Hepatic stellate cell (primary cell): ENCODE data around the gene MYO1D.
A peak's percentile ranks its signal among the peaks of the same experiment; 100 is the strongest.
"Not testable (repeated sequence)": the region's sequence is repeated elsewhere in the genome, so short reads cannot be mapped to it uniquely, and the experiment has no call there.

Source experiments
- DNase-seq: peaks from one replicate; pipeline ENCODE4 v3.0.0; 2011; ENCODE audit warnings: low spot score

MYO1D gene

DNA sequence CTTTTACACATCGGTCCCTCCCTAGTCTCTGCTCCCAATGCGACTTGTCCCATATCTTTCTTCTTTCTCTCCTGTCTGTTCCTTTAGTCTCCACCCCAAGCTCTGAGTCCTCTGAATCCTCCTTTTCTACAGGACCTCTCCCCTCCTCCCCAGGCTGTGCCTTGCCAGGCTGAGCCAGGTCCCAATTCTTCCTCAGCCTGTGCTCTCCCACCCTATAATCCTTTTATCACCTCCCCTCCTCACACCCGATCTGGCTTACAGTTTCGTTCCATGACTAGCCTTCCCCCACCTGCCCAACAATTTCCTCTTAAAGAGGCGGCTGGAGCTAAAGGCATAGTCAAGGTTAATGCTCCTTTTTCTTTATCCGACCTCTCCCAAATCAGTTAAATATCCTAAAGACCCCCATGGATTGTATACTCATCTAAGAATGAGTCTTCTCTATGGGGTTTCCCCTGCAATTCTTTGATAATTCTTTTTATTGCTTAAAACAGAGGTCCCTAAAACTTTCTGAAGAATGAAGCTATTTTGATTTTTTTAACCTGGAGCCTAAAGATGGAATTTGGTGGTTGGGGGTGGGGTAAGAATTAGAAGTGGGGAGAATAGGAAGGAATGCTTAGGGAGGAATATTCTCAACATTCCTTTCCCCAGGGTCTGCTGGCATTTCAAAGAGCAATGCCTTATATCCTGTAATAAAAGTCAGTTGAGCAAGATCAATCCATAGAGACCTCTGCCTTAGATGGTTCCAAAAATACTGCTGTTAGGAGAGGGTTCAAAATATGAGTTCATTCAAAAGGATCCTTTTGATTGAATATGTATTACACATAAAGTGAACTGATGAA, 102.8 kb downstream of the MYO1D start:
- DNase-seq: no peak

DNA sequence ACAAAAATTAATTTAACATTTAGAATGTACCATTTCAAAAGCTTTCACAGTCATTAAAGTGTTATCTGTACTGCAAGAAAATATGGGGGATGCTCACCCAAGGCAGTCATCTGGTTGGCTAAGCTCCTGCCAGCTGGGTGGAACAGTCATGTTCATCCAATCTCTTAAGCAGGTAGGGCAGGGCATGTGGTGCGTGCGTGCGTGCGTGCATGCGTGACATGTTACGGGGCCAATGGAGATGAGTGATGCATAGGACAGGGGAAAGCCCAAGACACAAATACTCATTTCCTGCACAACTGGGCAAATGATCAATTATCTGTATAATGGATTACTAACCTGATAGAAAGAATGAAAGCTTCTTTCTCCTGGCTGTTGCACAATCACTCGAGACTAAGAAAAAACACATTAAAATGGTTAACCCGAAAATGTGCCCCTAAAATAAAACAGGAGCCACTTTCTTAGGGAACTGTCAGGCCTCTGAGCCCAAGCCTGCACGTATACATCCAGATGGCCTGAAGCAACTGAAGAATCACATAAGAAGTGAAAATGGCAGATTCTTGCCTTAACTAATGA, 104.4 kb downstream of the MYO1D start:
- no peak for DNase-seq

DNA sequence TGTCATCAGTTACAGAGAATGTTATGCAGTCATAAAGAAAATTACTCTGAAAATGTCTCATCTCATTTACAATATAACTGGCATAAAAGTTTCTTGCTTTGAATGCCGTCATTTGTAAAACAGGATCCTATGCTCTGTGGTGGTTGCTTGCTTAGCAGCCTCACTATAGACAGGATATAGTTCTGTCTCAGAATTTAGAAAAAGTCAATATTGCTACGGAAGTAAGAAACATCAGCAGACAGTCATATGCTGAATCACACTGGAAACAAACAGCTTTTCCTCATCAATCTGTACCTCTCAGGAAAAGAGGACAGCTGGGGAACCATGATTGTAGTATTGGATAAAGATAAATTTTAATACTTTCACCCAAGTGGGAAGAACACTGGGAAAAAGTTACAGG, 105.5 kb downstream of the MYO1D start:
- peak; percentile 21 for DNase-seq

DNA sequence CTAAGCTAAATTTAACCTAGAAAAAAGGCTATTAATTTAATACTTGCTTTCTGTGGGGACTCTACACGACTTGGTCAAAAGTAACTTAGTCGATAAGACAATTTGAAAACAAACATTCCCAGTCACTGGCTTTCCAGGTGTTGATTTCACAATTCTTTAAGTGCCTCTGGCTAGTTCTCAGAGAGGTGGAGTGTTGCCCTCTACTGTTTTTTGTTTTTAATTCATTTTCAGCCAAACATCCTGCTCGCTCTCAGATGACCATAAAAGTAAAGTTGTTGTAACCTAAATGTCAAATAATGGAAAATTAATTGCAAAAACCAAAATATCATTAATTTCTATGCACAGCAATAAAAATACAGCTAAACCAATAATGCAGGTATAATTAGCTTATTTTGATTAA, 107.1 kb downstream of the MYO1D start:
- no peak for DNase-seq

DNA sequence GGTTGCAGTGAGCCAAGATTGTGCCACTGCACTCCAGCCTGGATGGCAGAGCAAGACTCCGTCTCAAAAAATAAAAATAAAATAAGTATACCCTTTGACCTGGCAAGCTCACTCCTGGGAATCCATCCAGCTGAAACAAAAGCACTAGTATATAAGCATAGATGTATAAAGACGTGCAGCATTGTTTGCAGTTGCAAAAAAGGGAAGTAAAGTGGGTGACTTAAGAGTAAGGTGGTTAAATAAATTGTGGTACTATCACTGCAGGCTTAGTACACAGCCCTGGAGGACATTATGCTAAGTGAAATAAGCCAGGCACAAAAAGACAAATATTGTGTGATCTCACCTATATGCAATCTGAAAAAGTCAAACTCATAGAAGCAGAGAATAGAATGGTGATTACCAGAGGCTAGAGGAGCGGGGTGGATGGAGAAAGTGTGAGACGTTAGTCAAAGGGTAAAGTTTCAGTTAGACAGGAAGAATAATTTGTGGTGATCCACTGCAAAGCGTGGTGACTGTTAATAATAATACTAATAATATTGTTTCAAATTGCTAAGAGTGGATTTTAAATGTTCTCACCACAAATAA, 113.0 kb downstream of the MYO1D start:
- DNase-seq: no peak

DNA sequence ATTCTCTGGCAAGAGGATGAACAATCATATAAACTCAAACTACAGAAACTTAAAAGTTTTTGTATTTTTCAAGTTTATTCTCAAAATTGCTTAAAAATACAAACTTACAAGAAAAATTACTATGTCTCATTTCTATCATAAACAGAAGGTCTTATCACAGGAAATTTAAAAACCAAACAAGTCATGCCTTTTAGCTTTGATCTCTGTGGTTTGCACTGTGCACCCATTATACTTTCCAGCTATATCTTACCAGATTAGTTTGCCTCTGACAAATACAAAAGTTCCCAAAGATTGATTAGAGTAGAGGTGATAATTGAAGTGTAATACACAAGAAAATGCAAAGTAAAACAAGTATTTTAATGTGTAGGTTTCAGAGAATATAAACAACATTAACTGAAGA, 117.4 kb downstream of the MYO1D start:
- no peak for DNase-seq

DNA sequence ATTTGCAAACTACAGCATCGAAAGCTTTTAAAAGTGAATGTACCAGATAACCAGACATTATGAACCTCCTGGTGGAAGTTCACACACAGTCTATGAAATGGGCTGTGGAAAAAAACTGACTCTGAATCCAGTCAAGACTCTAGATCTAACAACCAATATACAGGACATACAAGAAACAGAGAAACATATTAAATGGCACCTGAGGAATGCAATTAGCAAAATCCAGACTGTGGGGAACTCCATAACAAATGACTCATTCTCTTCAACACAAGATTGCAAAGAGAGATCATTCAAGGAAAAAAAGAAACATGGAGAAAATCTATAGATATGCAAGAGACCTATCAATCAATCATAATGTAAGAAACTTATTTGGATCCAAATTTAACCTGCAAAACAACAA, 119.0 kb downstream of the MYO1D start:
- DNase-seq: no peak

DNA sequence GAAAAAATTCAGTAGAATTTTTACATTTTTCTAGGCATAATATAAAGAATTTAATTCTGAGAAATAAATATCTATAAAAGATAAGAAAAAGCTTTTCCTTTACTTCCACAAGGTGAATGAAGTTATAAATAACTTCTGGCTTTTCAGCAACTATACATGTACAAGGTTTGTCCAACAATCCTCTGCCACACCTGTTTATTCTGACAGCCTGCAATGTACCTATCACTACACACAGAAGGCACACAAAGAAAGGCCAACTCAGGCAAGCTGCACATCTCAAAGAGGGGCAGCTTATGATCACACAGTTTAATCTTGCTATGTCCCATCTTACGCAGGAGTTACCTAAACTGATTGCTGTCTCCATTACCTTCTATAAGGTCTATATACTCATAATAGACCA, 120.2 kb downstream of the MYO1D start:
- no peak for DNase-seq

DNA sequence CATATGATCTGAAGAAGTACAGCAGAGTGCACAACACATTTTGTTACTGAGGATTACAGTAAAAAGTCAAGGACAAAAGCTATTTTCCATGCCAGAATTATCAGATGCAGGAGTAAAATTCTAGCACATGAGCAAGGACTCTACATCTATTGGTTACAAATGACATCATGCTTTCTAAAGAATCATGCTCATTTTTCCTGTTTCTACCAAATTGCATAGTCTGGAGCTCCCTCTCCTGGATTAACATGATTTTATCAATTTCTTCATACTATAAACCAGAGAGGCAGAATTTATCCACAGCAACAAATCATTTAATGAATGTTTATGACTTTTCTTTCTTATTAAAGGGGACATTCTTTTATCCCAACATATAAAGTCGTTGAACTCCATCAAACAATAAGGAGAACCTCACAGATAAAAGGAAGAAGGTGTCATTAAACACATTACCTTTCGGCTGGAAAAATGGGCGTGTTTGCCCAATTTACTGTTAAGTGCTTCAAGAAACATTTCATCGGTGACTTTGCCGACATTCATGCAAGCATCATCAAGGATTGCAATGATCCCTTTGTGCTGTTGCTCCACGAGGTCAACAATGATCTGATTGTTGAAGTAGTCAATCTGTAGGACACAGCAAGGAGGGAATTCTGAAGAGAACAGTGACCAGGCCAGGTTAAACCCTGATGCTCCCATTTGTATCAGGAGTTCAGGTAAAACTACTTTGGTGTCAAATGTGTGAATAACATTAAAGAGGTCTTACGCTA, 121.7 kb downstream of the MYO1D start:
- peak; percentile 40 for DNase-seq

DNA sequence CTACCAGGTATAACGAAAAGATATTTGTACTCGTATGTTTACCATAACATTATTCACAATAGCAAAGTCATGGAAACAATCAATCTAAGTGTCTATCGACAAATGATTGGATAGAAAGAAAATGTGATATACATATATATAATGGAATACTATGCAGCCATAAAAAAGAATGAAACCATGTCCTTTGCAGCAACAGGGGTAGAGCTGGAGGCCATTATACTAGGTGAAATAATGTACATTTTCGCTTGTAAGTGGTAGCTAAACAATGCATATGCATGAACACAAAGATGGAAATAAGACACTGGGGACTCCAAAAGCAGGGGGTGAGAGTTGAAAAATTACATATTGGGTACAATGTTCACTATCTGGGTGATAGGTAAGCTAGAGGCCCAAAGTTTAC, 124.0 kb downstream of the MYO1D start:
- DNase-seq: no peak

DNA sequence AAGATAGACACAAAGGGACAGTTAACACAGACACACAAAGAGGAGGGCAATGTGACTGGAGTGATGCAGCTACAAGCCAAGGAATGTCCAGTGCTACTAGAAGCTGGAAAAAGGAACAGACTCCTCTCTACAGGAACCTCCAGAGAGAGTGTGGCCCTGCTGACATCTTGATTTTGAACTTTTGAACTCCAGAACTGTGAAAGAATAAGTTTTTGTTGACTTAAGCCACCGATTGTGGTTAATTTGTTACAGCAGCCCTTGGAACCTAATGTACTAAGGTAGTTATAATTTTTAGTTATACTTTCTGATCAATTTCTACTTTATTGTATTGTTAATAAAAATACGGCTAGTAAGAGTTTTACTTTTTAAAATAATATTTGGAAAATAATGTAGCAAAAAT, 129.1 kb downstream of the MYO1D start:
- DNase-seq: no peak

DNA sequence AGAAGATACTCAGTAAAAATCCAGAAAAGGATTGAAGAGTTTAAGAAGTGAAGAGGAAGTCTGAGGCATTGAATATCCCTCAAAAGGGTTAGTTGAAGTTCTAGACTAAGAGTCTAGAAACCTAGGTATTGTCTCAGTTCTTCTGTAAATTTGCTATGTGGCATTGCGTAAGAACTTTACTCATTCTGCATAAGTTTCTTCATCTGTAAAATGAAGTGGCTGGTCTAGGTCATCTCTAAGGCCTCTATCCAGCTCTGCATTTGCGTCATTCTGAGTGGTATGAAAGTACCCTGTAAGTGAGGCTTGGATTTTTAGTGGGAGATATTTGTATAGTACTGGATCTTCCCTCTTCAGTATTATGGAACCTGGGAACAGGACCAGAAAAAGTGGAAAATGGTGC, 130.2 kb downstream of the MYO1D start:
- DNase-seq: no peak

DNA sequence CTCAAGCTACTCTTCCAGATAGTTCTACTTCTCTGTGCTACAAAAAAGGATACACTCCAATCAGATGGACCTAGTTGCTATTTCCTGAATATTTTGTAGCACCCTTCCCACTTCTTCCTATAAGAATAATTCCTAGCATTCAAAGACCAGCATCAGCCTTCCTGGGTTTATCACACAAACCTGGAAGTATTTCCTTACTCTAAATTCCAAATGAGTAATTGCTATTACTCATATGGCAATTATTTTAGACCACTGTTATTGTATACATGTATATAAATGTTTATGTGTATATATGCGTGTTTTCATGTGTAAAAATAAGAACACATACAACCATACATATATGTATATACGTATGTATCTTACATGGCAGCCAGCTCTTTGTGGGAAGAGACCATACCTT, 130.6 kb downstream of the MYO1D start:
- DNase-seq: no peak

DNA sequence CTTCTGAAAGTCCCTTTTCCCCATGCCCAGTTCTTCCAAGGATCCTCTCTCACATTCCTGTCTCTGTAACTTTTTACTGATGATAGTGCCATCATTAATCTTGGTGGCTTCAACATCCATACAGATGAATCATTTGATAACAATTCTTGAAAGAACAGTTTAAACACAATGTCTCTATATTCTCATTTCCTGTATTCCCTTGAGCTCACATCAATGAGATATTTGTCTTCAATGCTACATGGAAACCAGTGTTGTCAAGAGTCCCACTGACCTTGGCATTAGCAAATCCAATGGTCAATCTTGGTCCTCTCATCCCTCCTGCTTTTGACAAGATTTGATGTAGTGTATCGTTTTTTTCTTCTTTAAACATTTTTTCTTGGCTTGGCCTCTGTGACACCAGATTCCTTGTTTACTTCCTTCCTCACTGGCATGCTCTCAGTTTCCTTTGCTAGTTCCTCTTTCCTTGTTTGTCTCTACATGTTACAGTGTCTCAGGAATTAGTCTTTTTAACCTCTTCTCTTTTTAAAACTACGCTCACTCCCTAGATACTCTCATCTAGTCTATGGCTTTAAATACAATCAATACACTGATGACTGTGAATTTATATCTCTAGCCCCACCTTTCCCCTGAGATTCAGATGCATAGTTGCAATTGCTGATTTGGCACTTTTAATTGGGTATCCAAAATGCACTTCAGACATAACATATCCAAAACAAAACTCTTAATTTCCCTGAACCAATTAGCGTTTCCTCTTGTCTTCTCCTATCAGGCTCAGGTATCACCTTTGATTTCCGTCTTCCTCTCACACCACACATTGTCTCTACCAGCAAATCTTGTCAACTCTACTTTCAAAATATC, 134.0 kb downstream of the MYO1D start:
- peak; percentile 6 for DNase-seq

DNA sequence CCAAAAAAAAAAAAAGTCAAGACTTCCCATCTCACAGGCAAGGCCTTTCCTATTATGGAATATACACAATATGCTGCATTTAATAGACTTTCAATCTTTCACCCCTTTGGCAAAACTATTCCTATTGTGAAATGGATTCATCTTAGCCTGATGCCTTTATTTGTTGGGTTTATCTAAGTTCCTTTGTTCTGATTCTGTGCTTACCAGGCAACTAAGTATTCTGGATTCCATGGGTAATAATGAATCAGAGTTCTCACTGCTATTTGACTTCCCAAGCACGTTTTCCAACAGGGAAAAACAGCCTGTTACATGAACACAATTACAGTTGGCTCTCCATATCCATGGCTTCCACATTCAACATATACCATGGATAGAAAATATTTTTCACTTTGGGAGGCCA, 135.5 kb downstream of the MYO1D start:
- no peak for DNase-seq

DNA sequence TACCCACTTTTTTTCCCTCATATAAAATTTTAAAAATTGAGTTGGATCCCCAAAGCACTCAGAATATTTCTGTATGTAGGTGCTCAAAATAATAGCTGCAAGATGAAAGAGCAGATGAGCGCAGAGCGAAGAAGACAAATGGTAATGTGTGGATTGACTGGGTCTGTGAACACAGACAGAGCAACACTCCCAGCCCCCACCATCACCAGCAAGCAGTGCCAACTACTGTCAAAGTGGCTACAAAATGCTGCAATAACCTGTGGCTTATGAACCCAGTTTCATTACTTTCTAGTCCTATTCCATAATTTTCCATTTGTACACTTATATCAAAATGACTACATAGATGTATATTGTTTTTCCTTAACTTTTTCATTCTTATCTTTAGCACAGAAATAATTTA, 137.2 kb downstream of the MYO1D start:
- DNase-seq: no peak

DNA sequence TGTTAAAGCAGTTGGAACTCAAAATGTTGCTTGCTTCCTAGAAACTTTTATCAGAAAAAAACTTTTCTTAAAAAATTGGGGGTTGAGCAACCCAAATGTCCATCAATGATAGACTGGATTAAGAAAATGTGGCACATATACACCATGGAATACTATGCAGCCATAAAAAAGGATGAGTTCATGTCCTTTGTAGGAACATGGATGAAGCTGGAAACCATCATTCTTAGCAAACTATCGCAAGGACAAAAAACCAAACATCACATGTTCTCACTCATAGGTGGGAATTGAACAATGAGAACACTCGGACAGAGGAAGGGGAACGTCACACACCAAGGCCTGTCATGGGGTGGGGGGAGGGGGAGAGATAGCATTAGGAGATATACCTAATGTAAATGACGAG, 137.8 kb downstream of the MYO1D start:
- not testable (repeated sequence) for DNase-seq

DNA sequence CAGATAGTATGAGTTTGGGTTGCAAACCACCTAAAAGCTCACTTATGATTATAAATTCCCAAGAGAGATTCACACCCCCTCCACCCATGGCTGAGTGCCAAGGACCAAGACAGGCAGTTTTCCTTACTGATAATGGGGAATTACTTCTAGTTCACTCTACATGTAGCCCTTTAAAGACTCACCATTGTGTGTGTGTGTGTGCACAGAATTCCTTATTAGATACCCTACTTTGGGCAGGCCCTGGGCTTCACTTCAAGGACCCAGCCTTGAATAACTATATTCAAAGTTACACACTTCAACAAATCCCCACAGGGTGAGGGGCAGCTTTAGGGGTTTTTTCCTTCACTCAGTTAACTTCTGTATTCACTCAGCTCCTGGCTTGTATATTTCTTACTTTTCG, 143.5 kb downstream of the MYO1D start:
- no peak for DNase-seq

DNA sequence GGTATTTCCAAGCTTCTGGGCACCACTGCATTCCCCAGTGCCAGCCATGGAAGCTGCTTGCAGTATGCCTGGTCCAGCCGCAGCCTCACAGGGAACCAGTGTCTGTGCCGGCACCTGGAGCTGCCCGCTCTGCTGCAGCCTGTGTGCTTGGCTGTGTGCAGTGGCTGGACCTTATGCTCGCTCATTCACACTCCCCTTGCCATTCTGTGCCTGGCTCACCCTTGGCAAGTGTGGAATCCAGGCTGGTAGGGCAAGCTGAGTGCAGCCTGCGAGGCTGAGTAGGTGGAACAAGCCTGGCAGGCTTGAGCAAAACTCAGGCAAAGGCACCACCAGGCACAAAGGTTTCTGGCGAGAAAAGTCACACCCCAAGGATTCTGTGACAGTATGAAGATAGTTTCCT, 144.0 kb downstream of the MYO1D start:
- DNase-seq: no peak

DNA sequence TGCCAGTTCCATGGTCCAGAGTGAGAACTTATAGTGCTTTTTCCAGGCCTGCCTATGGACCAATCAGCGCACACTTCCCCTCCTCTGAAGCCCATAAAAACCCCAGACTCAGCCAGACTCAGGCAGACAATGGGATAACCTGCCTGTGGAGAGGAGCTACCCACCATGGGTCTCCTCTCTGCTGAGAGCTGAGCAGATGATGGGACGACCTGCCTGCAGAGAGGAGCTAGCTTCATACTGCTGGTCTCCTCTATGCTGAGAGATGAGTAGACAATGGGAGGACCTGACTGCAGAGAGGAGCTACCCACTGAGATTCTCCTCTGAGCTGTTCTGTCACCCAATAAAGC, 144.7 kb downstream of the MYO1D start:
- no peak for DNase-seq

DNA sequence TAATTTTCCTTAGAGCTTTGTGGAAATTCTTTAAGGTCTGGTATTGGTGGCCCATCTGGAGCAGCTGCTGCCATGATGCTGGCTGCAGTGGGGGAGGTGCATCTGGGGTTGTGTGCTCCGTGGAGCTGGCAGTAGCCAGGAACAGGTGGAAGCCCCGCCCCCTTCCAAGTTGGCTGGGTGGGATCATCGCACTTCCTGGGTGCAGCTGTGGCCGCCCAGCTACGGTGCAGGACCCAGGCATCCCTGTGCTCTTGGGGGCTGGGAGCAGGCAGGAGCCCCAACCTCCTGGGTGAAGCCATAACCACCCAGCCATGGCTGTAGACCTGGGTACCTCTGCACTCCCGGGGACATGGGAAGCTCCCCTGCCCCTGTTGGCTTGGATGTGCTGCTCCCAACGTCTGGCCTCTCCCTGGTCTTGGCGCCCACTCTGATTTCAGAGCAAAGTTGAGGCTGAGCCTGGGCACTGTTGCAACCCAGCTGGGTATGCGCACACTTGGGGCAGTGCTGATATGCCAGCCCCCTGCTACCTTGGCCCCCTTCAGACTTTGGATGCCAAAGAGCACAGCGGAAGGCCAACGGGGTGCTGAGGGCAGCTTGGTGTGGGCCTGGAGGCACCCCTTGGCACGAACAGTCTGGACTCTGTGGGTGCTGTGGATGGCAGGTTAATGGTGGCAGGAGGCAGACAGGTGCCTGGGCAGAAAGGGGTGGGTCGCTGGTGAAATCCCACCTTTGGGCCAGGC, 145.2 kb downstream of the MYO1D start:
- DNase-seq: no peak
